Neural progenitor cell (in vitro differentiated cells): ENCODE measurements around the gene SLC2A4. TPM values are rescaled to one million over a fixed set of nuclear protein-coding genes. Genes with fewer than 3 reads are reported as not detected.

Experiments used
- small RNA-seq: library from RNA; depleted of rRNA; stranded (forward); fragments of <200 nt; gene quantifications from one replicate; pipeline ENCODE3, GENCODE V24; 2015
- total RNA-seq: library from RNA; depleted of rRNA; stranded (reverse); fragments of >200 nt; gene quantifications from 2 replicates; pipeline ENCODE4 v1.2.3, GENCODE V29; 2015; ENCODE audit warnings: low replicate concordance

The SLC2A4 gene
- total RNA-seq, 1 donor from 2014 or later, result 1.7 TPM

Small RNA genes lying within 50 kb of the gene (small RNA-seq; reads per million reads assigned to genes)
- gene AC026954.2, result not detected
- gene RF00019, result not detected

Other genes starting within 250 kb of the SLC2A4 start
- gene SLC16A13, start 245.7 kb upstream of the SLC2A4 start, total RNA-seq, result 1.4 TPM in 1 of 2 replicates, not detected in the other
- gene SLC16A11, start 237.6 kb upstream of the SLC2A4 start, total RNA-seq, result not detected in 2 replicates
- gene CLEC10A, start 201.5 kb upstream of the SLC2A4 start, total RNA-seq, result not detected in 2 replicates
- gene ASGR2, start 166.9 kb upstream of the SLC2A4 start, total RNA-seq, result not detected in 2 replicates
- 3.1 and 4.4 TPM in 2 replicates for gene ASGR1, start 102.3 kb upstream of the SLC2A4 start, total RNA-seq
- 23.5 and 50.5 TPM in 2 replicates for gene DLG4, start 61.9 kb upstream of the SLC2A4 start, total RNA-seq
- gene ACADVL, start 61.8 kb upstream of the SLC2A4 start, total RNA-seq, result 86.7 and 194 TPM in 2 replicates
- 43.9 and 113 TPM in 2 replicates for gene DVL2, start 47.2 kb upstream of the SLC2A4 start, total RNA-seq
- gene PHF23, start 42.3 kb upstream of the SLC2A4 start, total RNA-seq, result 31.6 and 59.1 TPM in 2 replicates
- gene GABARAP, start 39.3 kb upstream of the SLC2A4 start, total RNA-seq, result 225 and 276 TPM in 2 replicates
- gene CTDNEP1, start 30.0 kb upstream of the SLC2A4 start, total RNA-seq, result 46.5 and 55.3 TPM in 2 replicates
- gene ELP5, start 29.5 kb upstream of the SLC2A4 start, total RNA-seq, result 17.5 and 42.2 TPM in 2 replicates
- 0.32 and 1.3 TPM in 2 replicates for gene CLDN7, start 19.2 kb upstream of the SLC2A4 start, total RNA-seq
- gene YBX2, start 12.9 kb downstream of the SLC2A4 start, total RNA-seq, result 2.7 and 9.1 TPM in 2 replicates
- gene EIF5A, start 25.9 kb downstream of the SLC2A4 start, total RNA-seq, result 251 and 370 TPM in 2 replicates
- 20.5 and 41.8 TPM in 2 replicates for gene GPS2, start 33.6 kb downstream of the SLC2A4 start, total RNA-seq
- gene NEURL4, start 47.6 kb downstream of the SLC2A4 start, total RNA-seq, result 5.1 and 26.3 TPM in 2 replicates
- gene ACAP1, start 54.8 kb downstream of the SLC2A4 start, total RNA-seq, result 0.65 and 2.7 TPM in 2 replicates
- gene KCTD11, start 70.4 kb downstream of the SLC2A4 start, total RNA-seq, result 2.7 and 8.2 TPM in 2 replicates
- not detected in 2 replicates for gene TMEM95, start 73.4 kb downstream of the SLC2A4 start, total RNA-seq
- gene TNK1, start 99.4 kb downstream of the SLC2A4 start, total RNA-seq, result 1.8 and 4.0 TPM in 2 replicates
- 6.6 and 17.5 TPM in 2 replicates for gene PLSCR3, start 112.8 kb downstream of the SLC2A4 start, total RNA-seq
- gene TMEM256, start 122.4 kb downstream of the SLC2A4 start, total RNA-seq, result 72.0 and 152 TPM in 2 replicates
- 13.9 and 36.5 TPM in 2 replicates for gene NLGN2, start 126.1 kb downstream of the SLC2A4 start, total RNA-seq
- not detected in 2 replicates for gene SPEM1, start 138.6 kb downstream of the SLC2A4 start, total RNA-seq
- not detected in 2 replicates for gene SPEM2, start 143.9 kb downstream of the SLC2A4 start, total RNA-seq
- gene SPEM3, start 147.1 kb downstream of the SLC2A4 start, total RNA-seq, result not detected in 2 replicates
- 1.0 and 1.6 TPM in 2 replicates for gene TMEM102, start 153.7 kb downstream of the SLC2A4 start, total RNA-seq
- 7.6 and 14.9 TPM in 2 replicates for gene FGF11, start 157.8 kb downstream of the SLC2A4 start, total RNA-seq
- 7.4 and 7.5 TPM in 2 replicates for gene CHRNB1, start 163.3 kb downstream of the SLC2A4 start, total RNA-seq
- gene ZBTB4, start 197.9 kb downstream of the SLC2A4 start, total RNA-seq, result 5.4 and 15.5 TPM in 2 replicates
- not detected in 2 replicates for gene SLC35G6, start 199.7 kb downstream of the SLC2A4 start, total RNA-seq
- 32.7 and 51.4 TPM in 2 replicates for gene POLR2A, start 202.6 kb downstream of the SLC2A4 start, total RNA-seq